ENCODE data around the gene ADAMTSL1. TPM values are rescaled to one million over a fixed set of nuclear protein-coding genes. Genes with fewer than 3 reads are reported as not detected.

ADAMTSL1 gene
- total RNA-seq, 2 donors from 2014 or later = 1.5 TPM; not detected in 1

DNA sequence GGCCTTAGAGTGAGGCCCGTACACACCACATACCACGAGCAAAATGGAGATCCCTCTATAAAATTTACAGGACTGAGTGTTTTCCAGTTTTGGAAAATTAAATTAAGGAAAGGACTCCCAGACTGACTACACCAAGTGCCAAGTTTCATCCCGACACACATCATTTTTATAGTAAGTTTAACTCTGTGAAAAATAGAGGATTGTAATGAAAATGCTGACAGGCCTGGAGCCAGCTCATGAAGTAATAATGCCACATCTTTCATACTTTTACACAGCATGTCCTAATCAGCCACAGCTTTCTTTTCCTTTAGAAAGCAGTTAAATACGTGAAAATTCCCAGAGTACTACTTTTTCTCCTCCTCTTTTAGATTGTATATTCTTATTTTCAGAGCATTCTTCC is 389.8 kb downstream of the ADAMTSL1 start:
- Histone ChIP-seq H3K4me1 (ENCODE audit: control insufficient read depth, insufficient read depth, low read length) (no peaks in the 10 kb centered on the region), H3K36me3 (ENCODE audit: control insufficient read depth, insufficient read depth, low read length) (no peaks in the 10 kb centered on the region), H3K27ac (ENCODE audit: low read depth, low read length) (no peak overlapping the region), H3K9me3 (ENCODE audit: control insufficient read depth, low read length) (no peaks in the 10 kb centered on the region), H3K4me3 (ENCODE audit: low read length) (no peak overlapping the region), H3K27me3 (ENCODE audit: control insufficient read depth, insufficient read depth, low read length, poor library complexity, severe bottlenecking) (no peaks in the 10 kb centered on the region), H3K9ac (ENCODE audit: extremely low read depth, low read length, poor library complexity, severe bottlenecking) (no peak overlapping the region)
- no peaks in the 10 kb centered on the region for H3K36me3 Mint-ChIP-seq (ENCODE audit: low read depth)
- no peaks in the 10 kb centered on the region for H3K9me3 Mint-ChIP-seq
- no peak overlapping the region for H3K27ac Mint-ChIP-seq
- no peak overlapping the region for H3K4me3 Mint-ChIP-seq
- WGBS, 2 experiments (ENCODE audit: insufficient coverage in 1 of 2, insufficient read length in 1 of 2) = 88 to 95% methylated on average over 2 to 3 of the region's 4 CpGs
- peaks cover 6% of the 10 kb centered on the region for H3K4me1 Mint-ChIP-seq
- no peak for DNase-seq
- peaks cover 2% of the 10 kb centered on the region for H3K27me3 Mint-ChIP-seq (ENCODE audit: insufficient read depth)
- TF ChIP-seq, protein P1, sequence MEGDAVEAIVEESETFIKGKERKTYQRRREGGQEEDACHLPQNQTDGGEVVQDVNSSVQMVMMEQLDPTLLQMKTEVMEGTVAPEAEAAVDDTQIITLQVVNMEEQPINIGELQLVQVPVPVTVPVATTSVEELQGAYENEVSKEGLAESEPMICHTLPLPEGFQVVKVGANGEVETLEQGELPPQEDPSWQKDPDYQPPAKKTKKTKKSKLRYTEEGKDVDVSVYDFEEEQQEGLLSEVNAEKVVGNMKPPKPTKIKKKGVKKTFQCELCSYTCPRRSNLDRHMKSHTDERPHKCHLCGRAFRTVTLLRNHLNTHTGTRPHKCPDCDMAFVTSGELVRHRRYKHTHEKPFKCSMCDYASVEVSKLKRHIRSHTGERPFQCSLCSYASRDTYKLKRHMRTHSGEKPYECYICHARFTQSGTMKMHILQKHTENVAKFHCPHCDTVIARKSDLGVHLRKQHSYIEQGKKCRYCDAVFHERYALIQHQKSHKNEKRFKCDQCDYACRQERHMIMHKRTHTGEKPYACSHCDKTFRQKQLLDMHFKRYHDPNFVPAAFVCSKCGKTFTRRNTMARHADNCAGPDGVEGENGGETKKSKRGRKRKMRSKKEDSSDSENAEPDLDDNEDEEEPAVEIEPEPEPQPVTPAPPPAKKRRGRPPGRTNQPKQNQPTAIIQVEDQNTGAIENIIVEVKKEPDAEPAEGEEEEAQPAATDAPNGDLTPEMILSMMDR (conservative IDR thresholded peaks at IDR 0.05) = no peak

DNA sequence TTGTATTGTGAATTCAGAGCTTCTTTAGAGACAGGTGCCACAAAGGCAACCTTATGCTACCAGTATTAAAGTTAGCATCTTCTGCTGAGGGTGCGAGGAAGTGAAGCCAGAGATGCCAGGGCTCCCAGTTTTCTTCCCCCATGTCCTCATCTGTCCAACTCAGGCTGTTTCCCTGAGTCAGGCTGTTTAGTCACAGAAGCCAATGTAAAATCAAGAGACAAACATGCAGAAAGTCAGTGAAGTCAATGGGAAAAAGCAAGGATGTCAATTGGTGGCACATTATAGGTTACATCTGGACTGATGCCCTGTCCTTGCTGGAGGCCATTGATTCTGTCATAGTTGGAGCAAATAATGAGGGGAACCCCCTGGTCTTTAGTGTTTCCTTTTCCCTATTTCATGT is 390.6 kb downstream of the ADAMTSL1 start:
- Histone ChIP-seq H3K4me1 (ENCODE audit: control insufficient read depth, insufficient read depth, low read length) (no peaks in the 10 kb centered on the region), H3K4me3 (ENCODE audit: low read length) (no peak overlapping the region), H3K27me3 (ENCODE audit: control insufficient read depth, insufficient read depth, low read length, poor library complexity, severe bottlenecking) (no peaks in the 10 kb centered on the region), H3K9me3 (ENCODE audit: control insufficient read depth, low read length) (no peaks in the 10 kb centered on the region), H3K27ac (ENCODE audit: low read depth, low read length) (no peak overlapping the region), H3K9ac (ENCODE audit: extremely low read depth, low read length, poor library complexity, severe bottlenecking) (no peak overlapping the region), H3K36me3 (ENCODE audit: control insufficient read depth, insufficient read depth, low read length) (no peaks in the 10 kb centered on the region)
- Mint-ChIP-seq H3K27me3 (ENCODE audit: insufficient read depth) (peaks cover 2% of the 10 kb centered on the region), H3K4me1 (peaks cover 6% of the 10 kb centered on the region), H3K9me3 (peaks cover under 1% of the 10 kb centered on the region), H3K27ac (no peak overlapping the region), H3K4me3 (no peak overlapping the region), H3K36me3 (ENCODE audit: low read depth) (no peaks in the 10 kb centered on the region)
- TF ChIP-seq, protein P1 (conservative IDR thresholded peaks at IDR 0.05) = no peak
- 97 to 100% methylated on average over 1 of the region's 1 CpG for WGBS, 2 experiments (ENCODE audit: insufficient coverage in 1 of 2, insufficient read length in 1 of 2)
- DNase-seq = no peak

DNA sequence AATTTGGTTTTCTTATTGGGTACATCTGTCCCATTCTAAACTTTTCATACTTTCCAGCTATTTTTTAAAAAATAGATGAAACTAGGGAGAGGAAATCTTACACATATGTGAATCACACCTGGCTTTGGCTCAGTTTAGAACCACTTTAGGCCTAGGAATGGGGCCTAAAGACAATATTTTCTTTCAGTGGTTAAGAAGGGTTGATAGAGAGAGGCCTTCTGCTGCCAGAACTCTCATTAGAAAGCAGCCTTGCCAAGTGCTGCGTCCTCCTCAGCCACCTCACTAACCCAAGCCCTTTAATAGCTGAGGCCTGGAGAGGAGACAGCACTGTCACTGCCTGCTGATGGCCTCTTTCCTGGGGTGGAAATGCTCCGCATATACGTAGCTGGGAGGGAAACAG is 391.6 kb downstream of the ADAMTSL1 start:
- TF ChIP-seq, protein P1 (conservative IDR thresholded peaks at IDR 0.05) = no peak
- no peak overlapping the region for H3K27ac ChIP-seq (ENCODE audit: low read depth, low read length)
- Mint-ChIP-seq H3K27ac (no peak overlapping the region), H3K27me3 (ENCODE audit: insufficient read depth) (peaks cover 2% of the 10 kb centered on the region), H3K36me3 (ENCODE audit: low read depth) (no peaks in the 10 kb centered on the region), H3K9me3 (peaks cover 3% of the 10 kb centered on the region), H3K4me3 (no peak overlapping the region), H3K4me1 (peaks cover 6% of the 10 kb centered on the region)
- H3K9me3 ChIP-seq (ENCODE audit: control insufficient read depth, low read length) = no peaks in the 10 kb centered on the region
- DNase-seq = no peak
- no peaks in the 10 kb centered on the region for H3K4me1 ChIP-seq (ENCODE audit: control insufficient read depth, insufficient read depth, low read length)
- H3K36me3 ChIP-seq (ENCODE audit: control insufficient read depth, insufficient read depth, low read length) = no peaks in the 10 kb centered on the region
- H3K4me3 ChIP-seq (ENCODE audit: low read length) = no peak overlapping the region
- H3K9ac ChIP-seq (ENCODE audit: extremely low read depth, low read length, poor library complexity, severe bottlenecking) = no peak overlapping the region
- 94% methylated on average over 3 of the region's 3 CpGs; no CpG with 5 or more reads in 1 of the 2 experiments for WGBS, 2 experiments (ENCODE audit: insufficient coverage in 1 of 2, insufficient read length in 1 of 2)
- no peaks in the 10 kb centered on the region for H3K27me3 ChIP-seq (ENCODE audit: control insufficient read depth, insufficient read depth, low read length, poor library complexity, severe bottlenecking)

Measured in endodermal cell (in vitro differentiated cells).